Stimulated activated CD8-positive, alpha-beta memory T cell treated with anti-CD3 and anti-CD28 coated beads, Interleukin-7, amount 100 ng/mL, for 1 hour (primary cell): ENCODE results near the gene TBC1D1.

Source experiments
- DNase-seq, 2 donors: peaks; one replicate each; pipeline ENCODE4 v3.0.0-alpha.2; 2020; ENCODE audit warnings: low read depth in 2 of 2

The TBC1D1 gene

GRCh38 chr4:38050560-38051350, 159.9 kb downstream of the TBC1D1 start:
- no peak for DNase-seq

- no peak for DNase-seq
These were observed 164.7 kb downstream of the TBC1D1 start for GRCh38 chr4:38055566-38055965.

GRCh38 chr4:38056011-38056685, 165.3 kb downstream of the TBC1D1 start:
- DNase-seq, result no peak

GRCh38 chr4:38058151-38058550, 167.3 kb downstream of the TBC1D1 start:
- no peak for DNase-seq

DNA sequence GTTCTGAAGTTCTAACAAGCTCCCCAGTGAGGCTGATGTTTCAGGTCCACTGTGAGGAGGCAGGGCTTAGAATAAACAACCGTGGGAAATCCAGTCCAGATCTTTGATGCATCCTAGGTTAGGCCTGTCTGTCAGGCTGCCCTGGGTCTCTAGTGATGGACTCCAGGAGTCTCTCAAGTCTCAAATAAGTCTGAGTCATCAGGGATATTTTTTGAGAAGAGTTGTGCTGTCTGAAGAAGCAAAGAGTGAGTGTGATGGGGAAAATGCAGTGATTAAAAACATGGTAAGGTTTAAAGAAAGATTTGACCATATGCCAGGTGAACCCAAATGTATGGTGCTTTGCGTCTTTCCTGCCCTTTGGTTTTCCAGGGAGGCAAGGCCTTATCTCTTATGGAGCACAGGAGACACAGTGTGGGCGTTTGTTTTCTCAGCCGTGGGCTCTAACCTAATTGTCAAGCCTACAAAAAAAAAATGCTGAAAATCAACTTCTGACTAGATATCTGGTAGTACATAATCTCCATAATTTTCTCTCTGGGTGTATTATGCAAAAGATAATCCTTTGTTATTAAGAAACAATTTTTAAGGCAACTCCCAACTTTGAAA, 170.0 kb downstream of the TBC1D1 start:
- no peak for DNase-seq

DNA sequence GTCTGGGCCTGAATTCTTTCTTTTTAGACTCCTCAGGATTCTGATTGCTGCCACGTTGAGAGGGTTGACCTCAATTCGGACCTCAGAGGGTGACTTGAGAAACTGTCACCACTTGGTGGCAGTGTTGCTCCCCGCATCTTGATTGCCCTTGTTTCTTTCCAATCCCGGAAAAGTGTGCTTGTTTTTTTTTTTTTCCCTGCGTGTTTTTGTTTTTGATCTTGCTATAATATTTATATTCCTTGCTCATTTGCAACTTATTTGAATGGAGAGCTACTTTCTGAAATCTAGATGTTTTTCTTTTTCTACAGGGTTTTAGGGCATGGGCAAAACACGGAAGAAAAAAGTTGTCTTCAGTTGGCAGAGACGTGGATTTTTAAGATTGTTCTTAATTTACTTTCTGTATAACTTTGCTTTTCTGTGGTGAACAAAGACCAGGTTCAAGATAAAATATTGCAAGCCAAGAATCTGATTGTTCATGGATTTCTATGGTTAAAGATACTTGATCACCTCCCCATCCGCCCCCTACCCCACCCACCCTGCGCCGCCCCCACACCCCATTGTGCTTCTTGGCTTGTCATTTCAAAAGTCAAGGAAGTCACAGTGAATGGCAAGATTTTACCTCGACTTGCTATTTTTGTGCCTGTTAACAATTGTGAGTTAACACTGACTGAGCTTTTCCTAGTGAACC, 171.3 kb downstream of the TBC1D1 start:
- peak; percentile 27 to 32 for DNase-seq

DNA sequence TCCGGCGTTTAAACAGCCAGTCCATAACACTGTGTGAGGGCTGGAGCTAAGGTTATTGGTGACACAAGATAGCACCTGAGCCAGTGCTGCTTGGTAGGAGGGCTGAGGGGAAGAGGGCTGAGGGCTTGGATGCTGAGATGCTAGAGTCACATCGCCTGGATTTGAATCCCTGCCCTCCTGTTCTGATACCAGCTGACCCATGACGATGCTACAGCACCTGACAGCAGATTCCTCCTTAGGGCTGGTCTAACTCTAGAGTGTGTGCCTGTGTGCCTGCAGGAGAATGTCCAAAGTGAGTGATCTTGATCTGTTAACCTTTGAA, 171.9 kb downstream of the TBC1D1 start:
- DNase-seq, result no peak

DNA sequence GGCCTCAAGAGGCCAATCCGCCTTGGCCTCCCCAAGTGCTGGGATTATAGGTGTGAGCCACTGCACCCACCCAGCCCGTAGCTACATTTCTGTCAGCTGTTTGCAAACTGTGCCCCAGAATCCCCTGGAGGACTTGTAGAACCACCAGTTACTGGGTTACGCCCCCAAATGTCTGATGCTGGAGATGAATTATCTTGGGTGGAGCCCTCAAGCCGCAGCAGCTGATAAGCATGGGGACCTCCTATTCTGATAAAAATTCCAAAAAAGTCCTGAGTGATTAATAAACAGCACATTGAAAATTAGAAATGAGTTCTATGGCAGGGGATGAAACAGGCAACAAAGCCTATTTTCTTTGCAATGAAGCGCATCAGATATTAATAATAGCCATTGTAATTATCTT, 174.3 kb downstream of the TBC1D1 start:
- DNase-seq, result no peak

GRCh38 chr4:38065900-38066299, 175.0 kb downstream of the TBC1D1 start:
- no peak for DNase-seq

DNA sequence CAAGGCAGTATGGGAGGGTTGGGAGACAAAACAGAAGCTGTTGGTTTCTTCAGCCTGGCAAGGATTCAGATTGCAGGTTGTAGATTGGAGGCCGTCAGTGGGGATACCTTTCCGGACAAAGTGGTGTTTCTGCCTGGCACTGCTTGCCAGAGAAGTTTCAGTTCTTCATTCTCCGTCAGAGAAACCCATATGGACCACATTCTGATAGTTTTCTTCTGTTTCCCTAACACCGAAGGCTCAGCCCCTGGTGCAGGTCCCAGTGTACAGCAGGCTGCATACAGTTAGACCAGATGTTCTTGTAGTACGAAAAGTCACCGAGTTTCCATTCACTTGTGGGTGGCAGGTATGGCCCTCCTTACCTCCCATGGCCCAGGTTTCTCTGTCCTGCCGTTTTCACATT, 176.6 kb downstream of the TBC1D1 start:
- DNase-seq, result no peak

- DNase-seq, result no peak
These were observed 177.2 kb downstream of the TBC1D1 start for GRCh38 chr4:38068107-38068506.

DNA sequence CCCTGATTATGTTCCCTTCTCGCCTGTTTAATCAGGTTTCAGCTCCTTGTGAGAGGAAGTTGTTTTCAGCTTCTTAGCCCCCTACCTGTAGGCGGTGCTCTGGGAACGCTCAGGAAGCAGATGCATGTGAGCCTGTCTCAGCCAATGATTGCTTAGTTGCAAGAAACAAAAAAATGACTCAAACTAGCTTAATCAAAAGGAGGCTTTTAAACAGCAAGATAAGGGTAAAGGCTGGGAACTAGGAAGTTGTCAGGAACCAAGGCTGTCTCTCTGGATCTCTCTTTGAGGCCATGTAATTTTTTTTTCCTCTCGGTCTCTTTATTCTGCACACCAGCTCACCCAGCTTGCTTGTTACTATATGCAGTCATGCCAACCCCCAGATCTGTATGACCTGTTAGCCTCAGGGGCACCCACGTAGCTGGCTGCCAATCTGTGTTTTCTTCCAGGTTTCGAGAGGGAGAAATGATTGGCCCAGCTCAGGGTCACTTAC, 178.4 kb downstream of the TBC1D1 start:
- no peak for DNase-seq

GRCh38 chr4:38071801-38072431, 181.0 kb downstream of the TBC1D1 start:
- no peak for DNase-seq

DNA sequence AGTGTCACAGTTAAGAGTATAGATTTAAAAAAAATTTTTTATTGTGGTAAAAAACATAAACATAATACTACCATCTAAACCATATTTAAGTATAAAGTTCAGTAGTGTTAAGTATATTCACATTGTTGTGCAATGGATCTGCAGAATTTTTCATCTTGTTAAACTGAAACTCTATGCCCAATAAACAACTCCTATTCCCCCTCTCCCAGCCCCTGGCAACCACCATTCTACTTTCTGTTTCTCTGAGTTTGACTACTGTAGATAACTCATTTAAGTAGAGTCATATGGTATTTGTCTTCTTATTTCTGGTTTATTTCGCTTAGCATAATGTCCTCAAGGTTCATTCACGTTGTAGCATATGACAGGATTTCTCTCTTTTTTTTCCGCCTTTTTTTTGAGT, 181.7 kb downstream of the TBC1D1 start:
- DNase-seq, result no peak

DNA sequence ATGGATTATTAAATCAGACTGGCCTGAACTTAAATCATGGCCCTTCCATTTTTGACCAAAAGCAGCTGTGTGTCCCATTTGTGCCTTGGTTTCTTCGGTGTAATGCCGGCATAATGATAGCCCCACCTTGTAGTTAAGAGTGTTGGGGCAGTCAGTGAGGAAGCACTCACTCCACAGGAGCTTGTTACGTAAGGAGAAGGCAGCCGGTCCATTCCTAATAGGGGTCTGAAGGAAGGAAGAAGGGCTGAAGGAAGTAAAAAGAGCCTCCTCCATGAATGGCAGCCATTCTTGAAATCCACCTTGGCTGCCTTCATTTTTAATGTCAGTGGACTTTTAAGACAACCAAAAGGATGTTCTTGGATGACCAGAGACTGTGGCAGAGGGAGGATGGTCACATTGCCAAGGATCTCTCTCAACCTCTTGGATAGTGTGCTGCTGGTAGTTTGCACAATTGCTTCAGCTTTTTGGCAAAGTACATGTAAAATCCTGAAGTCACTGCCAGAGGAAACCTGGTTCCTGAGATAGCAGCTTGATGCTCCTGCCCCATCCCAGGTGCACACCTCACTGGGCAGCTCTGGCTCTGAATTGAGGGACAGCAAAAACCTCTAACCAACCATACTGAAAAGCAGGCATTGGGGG, 182.8 kb downstream of the TBC1D1 start:
- no peak for DNase-seq

- no peak for DNase-seq
These were observed 184.7 kb downstream of the TBC1D1 start for GRCh38 chr4:38075370-38076152.

DNA sequence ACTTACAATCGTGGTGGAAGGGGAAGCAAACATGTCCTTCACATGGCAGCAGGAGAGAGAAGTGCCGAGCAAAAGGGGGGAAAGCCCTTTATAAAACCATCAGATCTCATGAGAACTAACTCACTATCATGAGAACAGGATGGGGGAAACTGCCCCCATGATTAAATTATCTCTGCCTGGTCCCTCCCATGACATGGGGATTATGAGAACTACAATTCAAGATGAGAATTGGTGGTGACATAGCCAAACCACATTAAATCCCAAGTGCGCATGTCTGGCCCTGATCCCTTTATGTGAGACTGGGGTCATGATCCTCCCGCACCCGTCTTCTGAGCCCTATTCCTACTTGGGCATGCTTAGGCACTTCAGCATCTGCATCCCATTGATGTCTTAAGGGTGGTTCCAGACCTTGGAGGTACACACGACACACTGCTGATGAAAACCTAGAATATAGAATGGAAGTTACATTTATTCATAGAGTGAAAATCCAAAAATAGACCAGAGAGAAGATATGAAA, 185.3 kb downstream of the TBC1D1 start:
- no peak for DNase-seq

DNA sequence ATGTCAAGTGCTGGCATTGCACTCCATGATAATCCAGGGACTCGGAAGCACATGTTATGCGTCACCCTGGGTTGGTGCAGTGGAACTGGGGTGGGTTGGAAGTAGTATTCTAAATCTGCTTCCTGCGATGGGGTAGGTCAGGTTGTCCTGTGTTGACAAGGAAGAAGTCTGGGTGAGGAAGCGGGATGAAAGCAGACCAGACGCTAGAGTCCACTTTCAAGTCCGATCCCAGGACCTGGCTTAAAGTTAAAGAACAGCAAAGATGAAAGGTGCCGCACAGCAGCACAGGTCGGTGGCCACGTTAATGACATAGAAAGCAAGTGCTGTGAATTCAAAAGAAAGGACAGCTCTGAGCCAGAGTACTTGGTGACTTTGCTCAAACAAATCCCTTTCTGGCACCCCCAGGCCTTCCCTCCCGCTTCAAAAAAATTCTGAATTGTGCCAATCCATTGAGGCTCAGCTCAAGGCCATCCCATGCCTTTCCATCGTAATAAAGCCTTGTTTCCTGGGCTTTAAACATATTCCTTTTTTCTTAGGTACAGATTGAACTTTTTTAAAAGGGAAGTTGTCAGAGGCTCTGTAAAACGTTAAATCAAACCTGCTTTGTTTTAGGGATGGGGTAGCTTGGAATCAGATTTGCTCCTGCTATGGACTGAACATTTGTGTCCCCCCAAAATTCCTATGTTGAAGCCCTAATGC, 187.1 kb downstream of the TBC1D1 start:
- no peak for DNase-seq

DNA sequence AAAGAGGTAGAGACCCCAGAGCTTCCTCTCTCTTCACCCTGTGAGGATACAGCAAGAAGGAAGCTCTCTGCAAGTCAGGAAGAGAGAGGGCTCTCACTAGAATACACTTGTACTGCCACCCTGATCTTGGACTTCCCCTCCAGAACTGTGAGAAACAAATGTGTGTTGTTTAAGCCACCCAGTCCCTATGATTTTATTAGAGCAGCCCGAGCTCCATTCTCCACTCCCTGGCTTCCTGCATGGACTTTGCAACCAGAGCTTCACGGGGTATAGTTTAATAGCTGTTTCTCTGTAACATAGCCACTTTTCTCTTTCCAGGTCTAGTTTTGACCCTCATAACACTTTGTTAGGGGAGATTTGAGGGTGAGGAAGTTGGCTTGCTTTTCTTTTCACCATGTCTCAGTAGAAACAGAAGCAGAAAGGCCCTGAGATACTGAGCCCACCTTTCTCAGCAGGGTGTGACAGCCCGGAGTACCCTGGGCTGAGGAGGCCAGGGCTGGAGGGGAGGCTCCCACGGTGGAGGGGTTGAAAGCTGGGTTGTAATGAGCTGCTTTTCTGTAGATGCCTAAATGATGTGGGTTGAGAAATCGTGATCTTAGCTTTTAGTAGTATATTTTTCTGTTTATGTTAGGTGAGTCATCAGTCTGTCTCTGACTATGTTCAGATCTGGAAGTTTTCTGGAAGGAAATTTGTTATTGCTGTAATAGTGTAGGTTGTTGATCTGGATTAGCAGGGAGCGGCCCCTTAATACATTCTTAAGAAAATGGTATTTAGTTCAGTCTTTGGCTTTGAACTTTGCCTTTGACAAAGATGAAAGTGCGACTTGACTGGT, 187.9 kb downstream of the TBC1D1 start:
- DNase-seq, result no peak
